GM12865 (cell line): ENCODE measurements around the gene EMD.

ENCODE experiments used
- DNase-seq: peaks from one replicate; pipeline ENCODE4 v3.0.0; 2010; ENCODE audit warnings: low read depth
- H3K4me3 ChIP-seq: 2 replicates; pipeline ENCODE4 v1.5.1; 2011; ENCODE audit warnings: mild to moderate bottlenecking, low read depth, low read length, control low read depth
- CTCF ChIP-seq: IDR thresholded peaks from 2 replicates; pipeline ENCODE4 v1.5.1; 2011; ENCODE audit warnings: low read length, control low read depth, low read depth, inconsistent platforms; ENCODE audit not compliant: insufficient read depth; ENCODE audit errors: missing control alignments

EMD gene

DNA sequence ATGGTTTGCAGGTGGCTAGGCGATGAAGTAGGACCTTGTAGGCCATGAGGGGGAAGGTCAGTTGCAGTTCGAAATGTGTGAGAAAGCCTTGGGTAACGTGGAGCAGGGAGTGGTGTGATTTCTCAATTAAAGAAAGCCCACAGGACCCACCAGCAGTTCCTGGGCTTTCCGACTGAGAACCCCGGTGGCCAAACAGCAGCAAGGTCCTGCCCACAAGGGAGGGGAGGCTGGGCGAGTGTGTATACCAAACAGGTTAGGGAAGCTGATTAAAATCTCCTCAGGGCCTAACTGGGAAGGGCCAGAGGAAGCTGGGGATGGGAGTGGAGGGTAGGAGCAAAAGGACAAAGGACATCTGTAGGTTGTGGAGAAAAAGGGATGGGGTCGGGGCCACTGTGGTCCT, 51.8 kb downstream of the EMD start:
- no peak for DNase-seq
- TF ChIP-seq CTCF: no peak
- H3K4me3 ChIP-seq: no peak overlapping the region
